ENCODE data around the gene CNTNAP5. TPM values are rescaled to one million over a fixed set of nuclear protein-coding genes. Genes with fewer than 3 reads are reported as not detected.

The CNTNAP5 gene
- total RNA-seq, 1 donor from 2014 or later, result not detected

DNA sequence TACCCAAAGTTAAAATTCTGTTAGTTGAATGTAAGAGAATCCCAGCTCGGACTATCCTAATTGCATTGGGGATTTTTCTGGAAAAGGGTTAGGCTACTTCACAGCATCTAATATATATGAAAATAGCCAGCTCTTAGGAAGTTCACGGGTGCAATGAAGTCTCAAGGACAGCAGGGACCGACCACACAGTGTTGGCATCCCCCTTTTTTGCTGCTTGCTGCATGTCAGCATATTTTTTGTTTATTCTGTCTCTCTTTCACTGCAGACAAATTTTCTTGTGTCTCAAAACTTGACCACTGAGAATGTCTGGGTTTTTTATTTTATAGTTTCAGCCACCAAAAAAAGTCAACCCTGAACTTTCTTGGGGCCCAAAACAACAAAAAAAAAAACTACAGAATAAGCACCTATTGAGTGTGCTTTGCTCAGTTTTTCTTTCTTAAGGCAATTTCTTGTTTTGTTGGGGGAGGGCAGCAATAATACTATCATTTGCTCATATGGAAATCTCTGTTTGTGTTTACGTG lies 535.6 kb downstream of the CNTNAP5 start:
- DNase-seq, result no peak

DNA sequence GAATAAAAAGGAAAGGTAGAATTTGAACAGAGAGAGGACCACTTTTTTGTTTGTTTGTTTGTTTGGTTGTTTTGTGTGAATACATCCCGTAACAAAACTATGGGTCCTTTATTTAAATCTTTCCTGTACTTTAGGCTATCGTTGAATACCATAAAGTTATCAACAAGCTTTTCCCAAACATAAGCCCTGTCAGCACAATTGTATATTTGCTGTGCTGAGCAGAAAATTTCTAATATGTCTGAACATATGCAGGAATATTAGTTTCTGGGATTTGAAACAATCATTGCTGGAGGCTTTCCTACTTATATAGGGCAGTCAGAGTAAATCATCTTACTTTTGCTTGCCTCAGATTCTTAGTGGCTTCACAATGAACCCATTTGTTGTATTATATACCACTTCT lies 536.4 kb downstream of the CNTNAP5 start:
- no peak for DNase-seq

DNA sequence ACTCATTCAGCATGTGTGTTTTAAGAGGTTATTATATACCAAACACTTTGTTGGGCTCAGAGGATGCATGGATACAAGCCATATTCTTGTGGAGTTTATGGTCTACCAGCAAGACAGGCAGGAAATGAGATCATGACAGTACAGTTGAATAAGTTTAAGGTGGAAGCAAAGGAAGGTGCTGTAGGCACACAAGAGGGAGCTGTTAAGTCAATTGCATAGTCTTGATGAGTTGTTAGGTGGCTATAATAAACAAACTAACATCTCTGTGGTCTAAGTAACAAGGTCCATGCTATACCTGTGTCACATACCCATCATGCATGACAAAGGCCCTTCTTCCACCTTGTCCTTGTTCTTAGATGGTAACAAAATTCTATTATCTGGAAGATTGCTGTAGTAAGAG lies 538.3 kb downstream of the CNTNAP5 start:
- no peak for DNase-seq

DNA sequence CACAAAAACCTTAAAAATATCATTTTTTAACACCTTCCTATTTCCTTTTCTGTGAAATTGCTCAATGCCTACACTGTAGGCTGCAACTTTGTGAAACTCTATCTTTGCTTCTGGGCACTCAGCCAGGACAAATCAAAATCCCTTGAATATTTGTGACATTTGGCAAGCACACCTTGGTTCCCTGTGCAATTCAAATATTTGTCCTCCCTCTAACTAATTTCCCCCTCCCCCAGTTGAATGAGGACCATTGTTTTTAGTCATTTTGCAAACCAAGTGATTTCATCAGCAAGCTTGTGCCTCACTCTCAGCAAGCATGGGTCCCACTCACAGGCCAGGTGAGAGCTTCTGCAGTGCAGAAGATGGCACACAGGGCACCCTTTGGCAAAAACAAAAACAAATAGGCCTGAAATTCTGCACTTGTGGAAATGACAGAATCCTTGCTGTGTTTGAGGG lies 541.5 kb downstream of the CNTNAP5 start:
- no peak for DNase-seq

DNA sequence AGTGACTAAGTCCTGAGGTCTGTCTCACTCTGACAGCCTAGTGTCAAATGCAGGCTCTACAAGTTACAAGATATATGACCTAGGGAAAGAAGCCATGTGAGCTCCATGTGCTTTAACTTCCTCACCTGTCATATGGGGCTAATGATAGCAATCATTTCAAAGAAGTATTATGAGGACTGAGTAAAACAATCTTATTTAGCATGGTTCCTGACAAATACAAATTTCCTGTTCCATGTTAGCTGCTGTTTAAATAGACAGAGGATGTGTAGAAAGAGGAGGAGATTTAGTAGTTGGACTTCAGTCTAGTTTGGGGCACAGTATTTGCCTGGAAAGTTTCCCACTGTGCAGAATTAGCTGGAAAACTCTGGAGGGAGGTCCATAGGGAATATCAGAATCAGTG lies 545.8 kb downstream of the CNTNAP5 start:
- no peak for DNase-seq

DNA sequence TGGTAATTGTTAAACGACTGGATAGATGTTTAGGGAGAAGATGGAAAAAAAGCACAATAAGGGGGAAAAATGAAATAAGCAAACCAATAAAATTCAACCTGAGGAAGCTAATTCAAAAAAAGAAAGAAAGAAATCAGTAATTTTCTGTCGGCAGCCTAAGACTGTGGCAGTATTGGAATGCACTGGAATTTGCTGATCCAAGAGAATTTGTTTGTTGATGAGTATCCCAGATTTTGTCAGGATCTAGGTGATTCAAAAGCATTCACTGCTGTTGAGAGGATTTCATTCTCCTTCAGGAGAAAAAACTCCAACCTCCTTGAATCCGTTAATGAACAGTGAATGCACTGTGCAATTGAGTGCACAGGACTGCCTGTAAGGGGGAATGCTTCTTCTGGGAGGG lies 546.7 kb downstream of the CNTNAP5 start:
- no peak for DNase-seq

DNA sequence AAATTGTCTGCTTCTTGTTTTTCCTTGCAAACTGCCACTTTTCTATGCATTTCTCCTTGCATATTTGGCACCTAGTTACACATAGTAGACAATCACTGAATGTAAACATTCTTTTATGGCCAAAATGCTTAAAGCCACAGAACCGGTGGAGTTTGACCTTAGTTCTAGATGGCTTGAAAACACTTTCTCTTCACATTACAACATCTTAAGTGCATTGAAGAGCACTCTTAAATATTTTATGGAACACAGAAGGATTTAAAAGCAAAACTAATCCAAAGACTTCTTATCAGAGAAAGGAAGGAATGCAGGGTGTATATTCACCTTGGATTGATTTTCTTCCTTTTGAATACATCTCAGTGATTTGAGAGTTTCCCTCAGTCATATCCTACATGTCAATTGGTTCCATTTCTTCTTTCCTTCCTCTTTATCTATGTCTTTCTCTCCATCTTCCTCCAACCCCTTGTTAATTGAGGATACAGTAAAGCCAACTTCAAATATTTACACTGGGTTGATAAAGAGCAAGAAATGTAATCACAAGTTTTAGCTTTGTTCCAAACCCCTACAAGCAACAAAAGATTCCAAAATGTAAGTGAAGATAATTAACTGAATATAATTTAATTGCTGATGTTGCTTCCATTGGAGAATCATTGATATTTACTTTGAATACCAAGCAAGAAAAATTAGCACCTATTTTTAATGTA lies 548.0 kb downstream of the CNTNAP5 start:
- DNase-seq, result no peak

DNA sequence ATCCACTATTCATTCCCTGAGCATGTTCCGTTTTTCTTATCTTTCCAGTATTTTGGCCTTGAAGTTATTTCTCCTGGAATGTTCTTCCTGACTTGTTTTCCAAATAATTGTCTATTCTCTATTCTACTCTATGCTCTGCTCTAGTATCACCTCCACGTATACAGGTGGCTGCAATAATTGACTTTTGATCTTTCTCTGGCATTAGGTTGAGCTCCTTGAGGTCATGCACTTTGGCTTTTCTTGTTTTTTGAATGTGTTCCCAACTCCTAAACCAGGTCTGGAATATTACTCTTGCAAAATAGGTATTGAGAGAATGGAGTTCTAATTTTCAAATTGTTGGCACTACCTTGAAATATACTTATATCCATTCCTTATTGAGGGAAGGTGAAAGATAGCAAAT lies 550.4 kb downstream of the CNTNAP5 start:
- no peak for DNase-seq

DNA sequence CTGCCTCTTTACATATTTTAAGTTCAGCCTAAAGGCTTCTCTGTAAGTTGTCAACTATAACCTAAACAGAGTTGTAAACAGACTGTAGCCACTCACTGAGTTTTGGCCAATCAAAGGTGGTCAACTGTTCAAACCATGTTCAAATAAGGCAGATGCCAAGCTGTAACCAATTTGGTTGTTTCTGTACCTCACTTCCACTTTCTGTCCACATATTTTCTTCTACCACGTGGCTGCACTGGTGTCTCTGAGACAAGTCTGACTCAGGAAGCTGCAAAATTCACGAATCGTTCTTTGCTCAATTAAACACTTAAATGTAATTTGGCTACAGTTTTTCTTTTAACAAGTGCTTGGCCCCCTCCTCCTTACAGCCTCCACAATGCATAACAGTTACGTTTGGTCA lies 555.2 kb downstream of the CNTNAP5 start:
- no peak for DNase-seq

DNA sequence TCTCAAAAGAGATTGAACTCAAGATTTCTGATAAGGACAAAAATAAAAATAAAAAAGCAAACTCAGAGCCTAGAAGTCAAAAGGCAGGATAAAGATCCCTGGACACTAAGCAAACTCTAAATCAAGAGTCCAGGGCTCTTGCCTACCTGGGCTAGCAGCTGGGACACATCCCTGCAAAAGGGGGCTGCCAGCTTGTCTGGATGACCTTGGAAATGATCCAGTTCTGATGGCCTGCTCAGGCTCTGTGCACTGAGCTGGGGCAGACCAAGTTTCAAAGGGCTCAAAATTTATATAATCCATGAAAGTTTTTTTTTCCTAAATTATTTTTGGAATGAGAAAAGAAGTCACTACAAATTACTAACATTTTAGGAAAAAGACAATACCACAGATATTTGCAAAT lies 557.3 kb downstream of the CNTNAP5 start:
- no peak for DNase-seq

DNA sequence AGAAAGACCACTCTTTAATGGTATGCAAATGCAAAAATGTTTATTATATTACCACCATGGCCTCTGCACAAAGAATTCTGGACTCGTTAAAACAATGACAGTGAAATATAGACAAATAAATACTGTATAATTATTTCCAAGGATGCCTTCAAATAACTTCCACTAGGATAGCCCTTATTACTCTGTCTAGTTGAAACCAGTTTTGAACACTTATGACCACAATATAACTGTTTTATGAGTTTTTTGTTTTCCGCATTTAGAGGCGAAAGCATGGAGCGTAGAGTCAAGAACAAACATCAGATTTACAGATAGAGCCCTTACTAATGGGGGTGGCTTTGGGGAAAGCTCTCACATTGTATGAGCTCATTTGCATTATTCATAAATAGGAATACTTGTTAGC lies 559.5 kb downstream of the CNTNAP5 start:
- no peak for DNase-seq

DNA sequence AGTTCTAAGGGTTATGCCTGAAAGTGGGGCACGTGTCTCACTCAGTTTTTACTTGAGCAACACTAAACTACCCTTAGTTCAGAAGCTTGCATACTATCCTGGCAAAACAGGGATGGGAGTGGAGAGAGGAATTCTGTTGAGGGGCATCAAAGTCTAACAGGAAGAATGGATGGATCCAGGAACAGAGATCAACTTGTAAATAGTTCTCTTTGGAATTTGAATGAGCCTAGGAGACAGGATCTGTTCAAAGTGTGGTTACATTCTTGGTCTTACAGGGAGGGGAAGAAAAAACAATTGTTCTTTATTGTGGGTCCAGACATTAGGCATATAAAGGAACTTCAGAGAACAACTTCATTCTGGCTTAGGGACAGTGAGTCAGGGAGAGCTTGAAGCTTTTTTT lies 560.2 kb downstream of the CNTNAP5 start:
- DNase-seq, result no peak

DNA sequence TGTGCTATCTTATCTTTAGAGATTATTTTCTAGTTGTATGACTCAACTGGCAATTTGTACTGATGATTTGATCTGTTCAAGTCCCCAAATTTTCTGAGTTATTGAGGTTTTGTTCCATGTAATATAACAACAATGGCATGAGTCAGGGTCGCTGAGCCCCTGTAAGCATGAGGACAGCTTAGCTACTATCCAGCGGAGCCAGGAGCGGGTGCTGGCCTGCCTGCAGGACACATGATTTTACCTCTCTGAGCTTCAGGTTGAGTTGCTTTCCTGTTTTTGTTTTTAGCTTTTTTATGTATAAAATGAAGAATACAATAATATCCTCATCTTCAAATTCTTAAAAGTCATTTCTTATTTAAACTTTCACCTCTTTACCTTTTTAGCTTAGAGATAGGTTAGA lies 561.1 kb downstream of the CNTNAP5 start:
- no peak for DNase-seq

DNA sequence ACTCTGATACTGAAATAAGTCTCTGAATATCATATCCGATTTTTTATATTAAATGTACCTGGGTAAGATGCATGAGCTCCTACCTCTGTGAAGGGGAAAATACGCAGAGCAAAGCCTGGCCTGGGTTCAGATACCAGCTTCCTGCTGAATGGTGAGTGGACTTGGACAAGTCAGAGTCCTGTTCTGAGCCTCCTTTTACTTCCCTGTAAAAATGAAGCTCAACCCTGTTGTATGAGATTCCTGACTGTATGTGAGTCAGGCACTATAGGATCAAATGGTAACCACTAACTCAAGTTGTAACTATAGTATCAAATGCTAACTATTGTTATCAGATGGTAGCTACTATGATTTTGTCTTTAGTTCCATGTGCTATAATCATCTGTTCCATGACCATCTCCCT lies 561.7 kb downstream of the CNTNAP5 start:
- no peak for DNase-seq

DNA sequence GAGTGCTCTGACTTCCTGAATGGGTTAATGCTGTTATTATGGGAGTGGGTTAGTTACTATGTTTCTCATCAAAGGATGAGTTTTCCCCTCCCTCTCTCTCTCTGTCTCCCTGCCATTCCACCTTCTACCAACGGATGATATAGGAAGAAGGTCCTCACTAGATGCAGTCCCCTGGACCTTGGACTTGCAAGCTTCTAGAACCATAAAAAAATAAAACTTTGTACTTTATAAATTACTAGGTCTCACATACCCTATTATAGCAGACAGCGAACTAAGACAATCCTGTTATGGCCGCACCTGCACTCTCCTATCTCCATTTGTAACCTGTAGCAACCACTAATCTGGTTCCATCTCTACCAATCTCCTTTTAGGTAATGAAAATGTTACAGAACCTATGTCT lies 564.9 kb downstream of the CNTNAP5 start:
- DNase-seq, result no peak

DNA sequence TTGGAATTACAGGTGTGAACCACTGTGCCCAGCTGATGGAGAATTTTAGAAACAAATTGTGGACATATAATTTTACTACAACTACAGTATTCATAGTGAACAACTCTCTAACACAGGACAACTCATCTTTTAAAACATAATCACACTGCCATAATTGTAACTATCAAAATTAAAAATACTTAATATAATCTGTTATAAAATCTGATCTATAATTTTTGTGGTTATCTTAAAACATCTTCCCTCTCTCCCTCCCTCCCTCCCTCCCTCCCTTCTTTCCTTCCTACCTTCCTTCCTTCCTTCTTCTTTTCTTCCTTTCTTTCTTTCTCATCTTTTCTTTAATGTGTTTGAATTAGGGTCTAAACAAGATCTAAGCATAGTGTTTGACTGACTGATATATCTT lies 577.7 kb downstream of the CNTNAP5 start:
- no peak for DNase-seq

DNA sequence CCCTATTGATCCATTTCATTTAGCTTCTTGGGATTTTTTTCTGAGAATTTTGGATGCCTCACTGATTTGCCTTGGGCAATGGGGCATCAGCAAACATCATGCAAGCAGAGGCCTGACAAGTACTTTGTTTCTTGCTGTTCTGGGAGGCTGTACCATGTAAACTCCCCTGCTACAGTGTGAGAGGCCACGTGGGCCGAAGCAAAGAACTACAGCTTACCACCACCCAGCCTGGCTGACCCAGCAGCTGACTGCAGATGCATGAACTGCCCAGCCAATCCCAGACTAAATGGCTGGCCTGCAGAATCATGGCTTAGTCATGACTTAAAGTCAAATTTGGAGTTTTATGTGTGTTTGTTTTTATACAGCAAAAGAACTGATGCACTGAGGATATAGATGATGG lies 579.9 kb downstream of the CNTNAP5 start:
- DNase-seq, result no peak

DNA sequence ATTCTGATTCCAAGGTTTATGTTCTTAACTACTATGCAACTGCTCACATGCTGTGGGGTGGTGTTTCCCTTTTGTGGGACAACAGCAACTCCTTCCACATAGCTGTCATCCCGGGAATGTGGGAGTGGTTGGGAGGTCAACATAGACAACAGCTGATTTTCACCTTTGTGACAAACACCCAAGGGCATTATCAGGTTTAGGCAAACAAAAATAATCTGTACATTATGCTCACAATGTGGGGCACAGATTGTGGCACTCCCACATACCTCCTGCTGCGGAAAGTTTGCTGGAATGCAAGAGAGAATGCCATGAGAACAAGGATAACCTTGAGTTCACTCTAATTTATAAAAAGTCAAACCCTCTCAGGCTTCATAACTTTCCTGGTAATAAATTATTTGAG lies 582.6 kb downstream of the CNTNAP5 start:
- DNase-seq, result no peak

DNA sequence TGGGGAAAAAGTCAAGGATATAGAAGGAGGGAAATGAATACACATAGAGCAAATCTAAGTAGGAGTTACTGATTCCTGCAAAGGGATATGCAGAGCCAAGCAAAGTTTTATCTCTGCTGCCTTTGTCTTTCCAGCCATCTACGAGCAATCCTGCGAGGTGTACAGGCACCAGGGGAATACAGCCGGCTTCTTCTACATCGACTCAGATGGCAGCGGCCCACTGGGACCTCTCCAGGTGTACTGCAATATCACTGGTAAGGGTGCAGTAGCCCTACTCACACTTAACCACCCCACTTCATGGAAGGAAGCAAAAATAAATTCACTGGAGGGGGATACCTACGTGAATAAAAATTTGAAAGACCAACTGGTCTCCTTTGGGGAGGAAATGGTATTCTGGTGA lies 584.6 kb downstream of the CNTNAP5 start:
- no peak for DNase-seq

DNA sequence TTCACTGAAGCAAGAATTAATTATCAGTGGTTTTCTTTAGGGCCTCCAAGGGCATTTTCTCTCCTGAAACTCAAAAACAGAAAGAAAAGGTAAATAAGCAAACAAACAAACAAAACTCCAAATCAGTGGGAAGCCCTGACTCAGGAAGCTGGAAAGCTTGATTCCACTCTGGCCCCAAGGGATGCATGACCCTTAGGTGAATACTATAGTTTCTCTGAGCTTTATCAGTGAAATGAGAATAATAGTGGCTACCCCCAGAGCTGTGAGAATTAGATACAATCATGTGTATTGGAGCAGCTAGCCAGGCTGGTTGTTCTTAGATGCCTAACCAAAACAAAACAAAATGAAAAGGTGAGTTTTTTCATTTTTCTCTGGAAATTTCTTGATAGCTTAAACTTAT lies 585.1 kb downstream of the CNTNAP5 start:
- DNase-seq, result no peak

DNA sequence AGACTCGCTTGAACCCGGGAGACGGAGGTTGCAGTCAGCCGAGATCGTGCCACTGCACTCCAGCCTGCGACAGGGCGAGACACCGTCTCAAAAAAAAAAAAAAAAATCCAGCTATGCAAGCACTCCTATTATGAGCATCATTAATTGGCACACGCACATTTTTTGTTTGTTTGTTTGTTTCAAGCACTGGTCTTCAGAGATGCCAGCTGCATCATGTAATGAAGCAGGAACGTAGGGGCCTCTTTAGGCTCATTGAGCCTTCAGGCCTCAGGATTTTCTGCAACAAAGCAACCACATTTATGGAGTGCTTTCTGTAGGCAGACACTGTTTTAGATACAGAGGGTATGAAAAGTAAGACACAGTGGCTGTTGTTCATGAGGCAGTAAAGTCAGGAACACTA lies 585.8 kb downstream of the CNTNAP5 start:
- no peak for DNase-seq

DNA sequence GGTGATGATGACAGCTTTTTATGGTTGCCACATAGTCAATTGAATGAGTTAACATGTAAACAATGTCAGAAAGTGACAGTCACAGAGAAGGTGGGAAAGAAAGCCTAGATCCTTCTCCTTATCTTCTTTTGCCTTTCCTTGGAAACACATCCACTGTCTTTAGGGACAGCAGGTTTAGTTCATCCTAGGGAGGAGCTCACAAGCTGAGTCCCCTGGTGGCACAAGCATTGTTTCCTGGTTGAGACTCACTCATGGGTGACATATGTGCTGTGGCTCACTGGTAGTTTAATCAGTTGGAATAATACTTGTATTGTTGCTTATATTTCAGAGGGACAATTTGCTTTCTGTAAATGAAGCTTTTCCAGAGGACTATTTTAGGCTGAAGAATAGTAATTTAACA lies 598.5 kb downstream of the CNTNAP5 start:
- DNase-seq, result no peak

DNA sequence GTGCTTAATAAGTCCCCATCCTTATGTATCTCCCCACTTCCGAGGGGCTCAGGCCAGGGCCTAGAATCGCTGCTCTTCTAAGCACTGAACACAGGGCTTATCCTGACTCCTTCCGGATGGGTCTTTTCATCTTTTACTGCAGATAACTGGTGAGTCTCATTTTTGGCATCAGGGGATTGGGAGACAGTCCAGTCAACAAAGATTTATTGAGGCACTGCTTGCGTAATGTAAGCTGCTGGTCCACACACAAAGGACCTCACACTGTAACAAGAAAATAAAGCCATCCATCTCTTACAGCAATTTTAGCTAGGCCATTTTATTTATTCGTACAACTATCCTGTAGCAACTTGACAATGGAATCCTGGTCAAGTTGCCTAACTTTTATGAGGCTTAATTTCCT lies 600.5 kb downstream of the CNTNAP5 start:
- no peak for DNase-seq

DNA sequence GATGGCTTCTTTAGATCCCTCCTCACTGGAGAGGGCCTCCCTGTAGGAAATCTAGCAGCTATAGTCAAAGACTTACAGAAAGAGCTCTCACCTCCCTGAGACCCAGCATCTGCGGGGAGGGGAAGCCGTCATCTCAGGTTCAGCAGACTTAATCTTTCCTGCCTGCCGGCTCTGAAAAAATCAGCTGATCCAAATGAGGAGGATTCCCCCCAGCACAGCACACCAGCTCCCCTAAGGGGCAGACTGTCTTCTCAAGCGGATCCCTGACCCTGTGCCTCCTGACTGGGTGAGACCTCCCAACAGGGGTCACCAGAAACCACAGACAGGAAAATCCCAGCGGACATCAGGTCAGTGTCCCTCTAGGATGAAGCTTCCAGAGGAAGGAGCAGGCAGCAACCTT lies 601.9 kb downstream of the CNTNAP5 start:
- DNase-seq, result no peak

DNA sequence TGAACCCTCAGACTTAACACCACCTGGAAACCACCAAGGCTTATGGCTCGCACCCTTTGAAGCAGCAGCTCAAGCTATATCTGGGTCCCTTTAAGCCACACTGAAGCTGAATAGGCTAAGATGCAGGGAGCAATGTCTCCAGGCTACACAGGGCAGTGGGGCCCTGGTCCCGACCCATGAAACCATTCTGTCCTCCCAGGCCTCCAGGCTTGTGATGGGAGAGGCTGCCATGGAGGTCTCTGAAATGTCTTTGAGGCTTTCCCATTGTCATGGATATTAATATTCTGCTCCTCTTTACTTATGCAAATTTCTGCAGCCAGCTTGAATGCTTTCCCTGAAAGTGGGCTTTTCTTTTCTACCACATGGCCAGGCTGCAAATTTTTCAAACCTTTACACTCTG lies 608.7 kb downstream of the CNTNAP5 start:
- no peak for DNase-seq
